Measurements from ENCODE around the gene FBH1.

The FBH1 gene

GRCh38 chr10:5887641-5888040 is 2.4 kb upstream of the FBH1 start:
- no peak overlapping the region for H3K4me3 ChIP-seq (ENCODE audit: low read depth, low read length)
- TF ChIP-seq CTCF (IDR thresholded peaks at IDR 0.05; ENCODE audit: low read depth, low read length), result no peak

GRCh38 chr10:5888351-5888750 is 1.7 kb upstream of the FBH1 start:
- TF ChIP-seq CTCF (IDR thresholded peaks at IDR 0.05; ENCODE audit: low read depth, low read length), result no peak

GRCh38 chr10:5888843-5889623 is 1.0 kb upstream of the FBH1 start:
- TF ChIP-seq CTCF (IDR thresholded peaks at IDR 0.05; ENCODE audit: low read depth, low read length), result no peak
- H3K4me3 ChIP-seq (ENCODE audit: low read depth, low read length), result peak overlapping the region; percentile 78

More at GRCh38 chr10:5888351-5888750, 1.7 kb upstream of the FBH1 start:
- H3K4me3 ChIP-seq (ENCODE audit: low read depth, low read length), result peak overlapping the region; percentile 78

- TF ChIP-seq CTCF (IDR thresholded peaks at IDR 0.05; ENCODE audit: low read depth, low read length), result no peak
- peak overlapping the region; percentile 87 for H3K4me3 ChIP-seq (ENCODE audit: low read depth, low read length)
These were observed 441 bp downstream of the FBH1 start for GRCh38 chr10:5890452-5890915.

GRCh38 chr10:5891009-5891408 is 966 bp downstream of the FBH1 start:
- TF ChIP-seq CTCF (IDR thresholded peaks at IDR 0.05; ENCODE audit: low read depth, low read length), result no peak
- peak overlapping the region; percentile 87 for H3K4me3 ChIP-seq (ENCODE audit: low read depth, low read length)

- no peak for TF ChIP-seq CTCF (IDR thresholded peaks at IDR 0.05; ENCODE audit: low read depth, low read length)
- no peak overlapping the region for H3K4me3 ChIP-seq (ENCODE audit: low read depth, low read length)
These were observed 2.0 kb downstream of the FBH1 start for GRCh38 chr10:5892007-5892406.

GRCh38 chr10:5893321-5893720 is 3.3 kb downstream of the FBH1 start:
- H3K4me3 ChIP-seq (ENCODE audit: low read depth, low read length), result no peak overlapping the region
- no peak for TF ChIP-seq CTCF (IDR thresholded peaks at IDR 0.05; ENCODE audit: low read depth, low read length)
